GM23338 (cell line): ENCODE measurements around the gene CLEC2D. TPM values are rescaled to one million over a fixed set of nuclear protein-coding genes. Genes with fewer than 3 reads are reported as not detected.
A peak's percentile ranks its signal among the peaks of the same experiment; 100 is the strongest.

Experiments
- ATAC-seq: fragments of 200-7000 bp; cut with Tn5 transposase; 3 replicates; pipeline ENCODE4 v1.9.1; 2020
- DNase-seq: peaks from one replicate; pipeline ENCODE4 v3.0.0-alpha.2; 2015; ENCODE audit warnings: low spot score
- H2AFZ ChIP-seq: fragments of 200-600 bp; sonication (generic); 2 replicates; pipeline ENCODE4 v1.8.0; 2016; ENCODE audit warnings: antibody characterized with exemption, mild to moderate bottlenecking, moderate library complexity
- H3F3A ChIP-seq: fragments of 200-600 bp; sonication (generic); replicated peaks from 2 replicates; pipeline ENCODE4 v1.8.0; 2017; ENCODE audit warnings: antibody characterized with exemption, mixed run types, low read depth
- H3K27ac ChIP-seq: fragments of 200-600 bp; sonication (generic); 2 replicates; pipeline ENCODE4 v1.6.1; 2016; ENCODE audit warnings: low read depth
- H3K27me3 ChIP-seq: fragments of 200-600 bp; sonication (generic); 2 replicates; pipeline ENCODE4 v1.8.0; 2016; ENCODE audit warnings: mild to moderate bottlenecking, mixed run types, moderate library complexity; ENCODE audit not compliant: insufficient read depth
- H3K36me3 ChIP-seq: fragments of 200-600 bp; sonication (generic); 2 replicates; pipeline ENCODE4 v1.8.0; 2016; ENCODE audit warnings: mild to moderate bottlenecking; ENCODE audit not compliant: insufficient read depth
- H3K4me1 ChIP-seq: fragments of 200-600 bp; sonication (generic); 2 replicates; pipeline ENCODE4 v1.8.0; 2016; ENCODE audit warnings: mild to moderate bottlenecking, moderate library complexity; ENCODE audit not compliant: insufficient read depth
- H3K4me2 ChIP-seq: fragments of 200-600 bp; sonication (generic); 2 replicates; pipeline ENCODE4 v1.7.1; 2017; ENCODE audit warnings: mixed run types
- H3K4me3 ChIP-seq: fragments of 200-600 bp; sonication (generic); 2 replicates; pipeline ENCODE4 v1.6.1; 2016; ENCODE audit warnings: mixed run types
- H3K79me2 ChIP-seq: fragments of 200-600 bp; sonication (generic); replicated peaks from 2 replicates; pipeline ENCODE4 v1.8.0; 2017; ENCODE audit warnings: mild to moderate bottlenecking; ENCODE audit not compliant: insufficient read depth
- H3K9me2 ChIP-seq: fragments of 200-600 bp; sonication (generic); 2 replicates; pipeline ENCODE4 v1.8.0; 2017; ENCODE audit not compliant: insufficient read depth
- H4K20me1 ChIP-seq: fragments of 200-600 bp; sonication (generic); replicated peaks from 2 replicates; pipeline ENCODE4 v1.8.0; 2017; ENCODE audit warnings: mild to moderate bottlenecking; ENCODE audit not compliant: insufficient read depth
- H3K27ac Mint-ChIP-seq: 2 replicates; pipeline ENCODE4 v1.8.0; 2020; ENCODE audit warnings: inconsistent platforms, mild to moderate bottlenecking, moderate library complexity, mixed read lengths
- H3K27me3 Mint-ChIP-seq: 3 replicates; pipeline ENCODE4 v1.8.0; 2022; ENCODE audit warnings: low read depth, mild to moderate bottlenecking, moderate library complexity, mixed read lengths, inconsistent platforms; ENCODE audit not compliant: insufficient read depth, poor library complexity
- H3K36me3 Mint-ChIP-seq: 3 replicates; pipeline ENCODE4 v1.8.0; 2021; ENCODE audit warnings: low read depth, mild to moderate bottlenecking, inconsistent platforms, moderate library complexity, mixed read lengths
- H3K4me1 Mint-ChIP-seq: 3 replicates; pipeline ENCODE4 v1.8.0; 2020; ENCODE audit warnings: mild to moderate bottlenecking, inconsistent platforms, mixed read lengths
- H3K4me3 Mint-ChIP-seq: 3 replicates; pipeline ENCODE4 v1.8.0; 2021; ENCODE audit warnings: moderate library complexity, mild to moderate bottlenecking, inconsistent platforms, mixed read lengths
- H3K9me3 Mint-ChIP-seq: 3 replicates; pipeline ENCODE4 v1.8.0; 2020; ENCODE audit warnings: moderate library complexity, mild to moderate bottlenecking, inconsistent platforms, mixed read lengths
- CREB1 ChIP-seq: fragments of 250-450 bp; sonication (Bioruptor Pico); IDR thresholded peaks from 2 replicates; pipeline ENCODE4 v1.5.0; 2020; ENCODE audit warnings: low read depth, mild to moderate bottlenecking, moderate library complexity
- CTCF ChIP-seq, 2 experiments: fragments of 200-600 bp in 1 of 2; sonication (generic) in 1 of 2; conservative IDR thresholded peaks; 2 replicates each; pipeline versions ENCODE4 v1.5.1 to v1.6.1; 2016 to 2017; ENCODE audit warnings: antibody characterized with exemption in 2 of 2, low read depth in 2 of 2, mild to moderate bottlenecking in 2 of 2, moderate library complexity in 1 of 2
- ETS1 ChIP-seq: IDR thresholded peaks from 2 replicates; pipeline ENCODE4 v1.6.1; 2016; ENCODE audit warnings: antibody characterized with exemption
- JUNB ChIP-seq: IDR thresholded peaks from one replicate; pipeline ENCODE4 v1.6.1; 2016; ENCODE audit warnings: antibody characterized with exemption; ENCODE audit not compliant: unreplicated experiment
- NANOG ChIP-seq: IDR thresholded peaks from 2 replicates; pipeline ENCODE4 v1.6.1; 2016; ENCODE audit warnings: antibody characterized with exemption, borderline replicate concordance
- POLR2AphosphoS5 ChIP-seq: IDR thresholded peaks from 2 replicates; pipeline ENCODE4 v1.6.1; 2016; ENCODE audit warnings: antibody characterized with exemption, low read depth
- ZNF114 ChIP-seq: fragments of 250-450 bp; sonication (Bioruptor Pico); IDR thresholded peaks from 2 replicates; pipeline ENCODE4 v1.5.0; 2020; ENCODE audit warnings: mild to moderate bottlenecking, moderate library complexity
- ZNF331 ChIP-seq: fragments of 250-450 bp; sonication (Bioruptor Pico); IDR thresholded peaks from 2 replicates; pipeline ENCODE4 v1.5.0; 2020; ENCODE audit warnings: low read depth, mild to moderate bottlenecking, moderate library complexity
- polyA plus RNA-seq: library from polyadenylated mRNA; unstranded; fragments of >200 nt; fragmentation: Nextera tagmentation; extraction: Ambion mirVana; gene quantifications from 2 replicates; pipeline ENCODE4 v1.2.1, GENCODE V29; 2016
- total RNA-seq: library from RNA; depleted of rRNA; stranded (reverse); fragments of >200 nt; shearing (Covaris generic); gene quantifications from 2 replicates; pipeline ENCODE4 v1.2.3, GENCODE V29; 2014
- TF ChIP-seq, protein P1 (sequence below): IDR thresholded peaks from one replicate; pipeline ENCODE4 v1.6.1; 2018; ENCODE audit warnings: antibody characterized with exemption; ENCODE audit not compliant: unreplicated experiment

Gene CLEC2D
- total and polyA plus RNA-seq, 2 experiments from 2014 or later: 6.9 to 7.1 TPM

DNA sequence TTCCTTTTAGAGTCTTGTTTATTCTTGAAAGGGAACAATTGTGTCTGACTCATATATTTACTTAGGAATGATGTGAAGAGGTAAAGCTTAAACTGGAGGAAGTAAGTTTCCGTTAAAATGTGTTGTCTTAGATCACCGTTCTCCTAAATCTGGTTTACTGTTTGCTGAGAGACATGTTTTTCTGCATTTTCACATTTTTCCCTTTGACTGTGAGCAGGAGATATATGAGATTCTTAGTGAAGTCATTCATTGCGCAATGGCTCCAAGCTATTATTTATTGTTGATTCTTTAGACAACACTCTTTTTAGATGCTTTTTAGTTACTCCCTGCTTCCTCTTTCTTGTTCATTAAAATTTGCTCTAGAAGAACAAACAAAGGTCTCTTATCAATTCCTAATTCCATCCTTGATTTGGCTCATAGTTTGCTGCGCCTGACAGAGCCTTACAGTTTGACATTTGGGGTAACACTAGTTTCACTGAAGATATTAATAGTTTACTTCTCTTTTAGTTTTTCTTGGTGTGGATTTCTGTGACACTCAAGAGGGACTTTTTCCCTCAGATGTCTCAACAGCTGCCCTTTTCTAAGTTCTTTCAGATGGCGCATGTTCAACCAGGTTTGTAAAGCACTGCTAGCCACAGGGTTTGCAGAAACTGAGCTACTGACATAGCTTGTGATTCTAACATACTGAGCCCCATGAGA, 52.0 kb downstream of the CLEC2D start:
- Mint-ChIP-seq H3K27me3 (peaks cover 6% of the 10 kb centered on the region), H3K4me3 (no peak overlapping the region), H3K9me3 (no peaks in the 10 kb centered on the region), H3K36me3 (no peaks in the 10 kb centered on the region), H3K27ac (no peak overlapping the region), H3K4me1 (no peaks in the 10 kb centered on the region; the same call in 2 of the 3 replicates)
- Histone ChIP-seq H3K27ac (no peak overlapping the region), H3K9me2 (no peaks in the 10 kb centered on the region), H3K27me3 (no peaks in the 10 kb centered on the region), H3K4me1 (no peaks in the 10 kb centered on the region), H3F3A (no peaks in the 10 kb centered on the region), H4K20me1 (no peaks in the 10 kb centered on the region), H3K36me3 (no peaks in the 10 kb centered on the region), H3K79me2 (no peaks in the 10 kb centered on the region), H2AFZ (peak overlapping the region; percentile 33; the same call in 1 of the 2 replicates), H3K4me3 (no peak overlapping the region), H3K4me2 (no peak overlapping the region)
- ATAC-seq (no peak), DNase-seq (no peak)
- no peak for TF ChIP-seq ZNF331 (CRISPR knock-in tag)

- Mint-ChIP-seq H3K4me1 (no peaks in the 10 kb centered on the region; the same call in 2 of the 3 replicates), H3K27ac (no peak overlapping the region), H3K9me3 (no peaks in the 10 kb centered on the region), H3K4me3 (no peak overlapping the region), H3K36me3 (no peaks in the 10 kb centered on the region), H3K27me3 (peaks cover 4% of the 10 kb centered on the region)
- no peak overlapping the region for H2AFZ ChIP-seq
- no peaks in the 10 kb centered on the region for H3F3A ChIP-seq
- no peak overlapping the region for H3K27ac ChIP-seq
- no peaks in the 10 kb centered on the region for H3K36me3 ChIP-seq
- no peak overlapping the region for H3K4me2 ChIP-seq
- H3K27me3 ChIP-seq: no peaks in the 10 kb centered on the region
- DNase-seq (no peak), ATAC-seq (no peak)
- no peak overlapping the region for H3K4me3 ChIP-seq
- H3K9me2 ChIP-seq: no peaks in the 10 kb centered on the region
- no peaks in the 10 kb centered on the region for H3K79me2 ChIP-seq
- no peaks in the 10 kb centered on the region for H4K20me1 ChIP-seq
- no peaks in the 10 kb centered on the region for H3K4me1 ChIP-seq
- TF ChIP-seq JUNB (no peak), CREB1 (CRISPR knock-in tag) (no peak), CTCF (conservative IDR thresholded peaks at IDR 0.05; ENCODE audit: low read depth in 2 of 2) (no peak), NANOG (no peak), ZNF331 (CRISPR knock-in tag) (no peak), POLR2AphosphoS5 (no peak), ZNF114 (no peak), ETS1 (no peak)
- TF ChIP-seq, protein P1, sequence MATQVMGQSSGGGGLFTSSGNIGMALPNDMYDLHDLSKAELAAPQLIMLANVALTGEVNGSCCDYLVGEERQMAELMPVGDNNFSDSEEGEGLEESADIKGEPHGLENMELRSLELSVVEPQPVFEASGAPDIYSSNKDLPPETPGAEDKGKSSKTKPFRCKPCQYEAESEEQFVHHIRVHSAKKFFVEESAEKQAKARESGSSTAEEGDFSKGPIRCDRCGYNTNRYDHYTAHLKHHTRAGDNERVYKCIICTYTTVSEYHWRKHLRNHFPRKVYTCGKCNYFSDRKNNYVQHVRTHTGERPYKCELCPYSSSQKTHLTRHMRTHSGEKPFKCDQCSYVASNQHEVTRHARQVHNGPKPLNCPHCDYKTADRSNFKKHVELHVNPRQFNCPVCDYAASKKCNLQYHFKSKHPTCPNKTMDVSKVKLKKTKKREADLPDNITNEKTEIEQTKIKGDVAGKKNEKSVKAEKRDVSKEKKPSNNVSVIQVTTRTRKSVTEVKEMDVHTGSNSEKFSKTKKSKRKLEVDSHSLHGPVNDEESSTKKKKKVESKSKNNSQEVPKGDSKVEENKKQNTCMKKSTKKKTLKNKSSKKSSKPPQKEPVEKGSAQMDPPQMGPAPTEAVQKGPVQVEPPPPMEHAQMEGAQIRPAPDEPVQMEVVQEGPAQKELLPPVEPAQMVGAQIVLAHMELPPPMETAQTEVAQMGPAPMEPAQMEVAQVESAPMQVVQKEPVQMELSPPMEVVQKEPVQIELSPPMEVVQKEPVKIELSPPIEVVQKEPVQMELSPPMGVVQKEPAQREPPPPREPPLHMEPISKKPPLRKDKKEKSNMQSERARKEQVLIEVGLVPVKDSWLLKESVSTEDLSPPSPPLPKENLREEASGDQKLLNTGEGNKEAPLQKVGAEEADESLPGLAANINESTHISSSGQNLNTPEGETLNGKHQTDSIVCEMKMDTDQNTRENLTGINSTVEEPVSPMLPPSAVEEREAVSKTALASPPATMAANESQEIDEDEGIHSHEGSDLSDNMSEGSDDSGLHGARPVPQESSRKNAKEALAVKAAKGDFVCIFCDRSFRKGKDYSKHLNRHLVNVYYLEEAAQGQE: no peak
These were observed 54.5 kb downstream of the CLEC2D start for GRCh38 chr12:9724023-9724422.
